Peyer's patch (tissue), 4 donors: ENCODE results near the gene PRPF6.

ENCODE experiments used
- POLR2A ChIP-seq, 2 donors: fragments of 450-650 bp; IDR thresholded peaks; one replicate each; pipeline ENCODE4 v1.5.1; 2017; ENCODE audit warnings: antibody characterized with exemption in 2 of 2, mild to moderate bottlenecking in 2 of 2, moderate library complexity in 2 of 2
- TF ChIP-seq, protein P1 (sequence below), 6 experiments: fragments of 450-650 bp in 4 of 6; fragments of 200-600 bp in 2 of 6; sonication (generic) in 1 of 6; IDR thresholded peaks; one replicate each; pipeline ENCODE4 v1.5.1; 2017 to 2019; ENCODE audit warnings: antibody characterized with exemption in 6 of 6, mild to moderate bottlenecking in 3 of 6, moderate library complexity in 1 of 6

DNA sequence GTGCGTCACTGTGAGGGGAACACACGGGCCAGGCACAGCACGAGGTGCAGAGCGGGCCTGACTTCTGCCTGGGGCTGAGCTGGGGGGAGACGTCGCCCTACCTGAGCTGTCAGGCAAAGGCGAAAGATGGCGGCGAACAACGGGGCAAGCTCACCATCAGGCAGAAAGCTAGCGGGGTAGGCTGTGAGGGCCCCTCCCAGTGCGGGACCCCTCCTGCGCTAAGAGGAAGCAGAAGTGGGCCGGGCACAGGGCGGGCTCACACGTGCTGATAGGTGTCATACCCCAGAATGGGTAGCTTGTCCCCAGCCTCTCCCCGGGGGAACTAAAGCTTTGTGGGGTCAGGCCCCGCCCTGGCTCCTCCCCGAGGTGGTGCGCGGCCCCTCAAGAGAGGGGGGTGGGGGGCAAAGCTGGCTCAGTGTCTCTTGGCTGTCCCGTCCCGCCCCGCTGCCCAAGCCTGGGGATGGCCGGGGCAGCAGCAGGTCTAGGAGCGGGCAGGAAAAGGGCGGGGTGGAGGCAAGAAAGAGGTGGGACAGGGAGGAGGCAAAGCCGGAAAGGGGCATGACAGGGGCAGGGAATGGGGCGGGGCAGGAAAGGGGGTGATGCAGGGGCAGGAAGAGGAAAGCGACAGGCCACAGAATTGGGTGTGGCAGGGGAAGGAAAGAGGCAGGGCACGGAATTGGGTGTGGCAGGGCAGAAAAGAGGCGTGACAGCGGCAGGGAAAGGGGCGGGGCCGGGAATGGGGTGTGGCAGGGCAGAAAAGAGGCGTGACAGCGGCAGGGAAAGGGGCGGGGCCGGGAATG, 39.5 kb upstream of the PRPF6 start:
- no peak for TF ChIP-seq POLR2A (IDR thresholded peaks at IDR 0.05)
- TF ChIP-seq, protein P1, sequence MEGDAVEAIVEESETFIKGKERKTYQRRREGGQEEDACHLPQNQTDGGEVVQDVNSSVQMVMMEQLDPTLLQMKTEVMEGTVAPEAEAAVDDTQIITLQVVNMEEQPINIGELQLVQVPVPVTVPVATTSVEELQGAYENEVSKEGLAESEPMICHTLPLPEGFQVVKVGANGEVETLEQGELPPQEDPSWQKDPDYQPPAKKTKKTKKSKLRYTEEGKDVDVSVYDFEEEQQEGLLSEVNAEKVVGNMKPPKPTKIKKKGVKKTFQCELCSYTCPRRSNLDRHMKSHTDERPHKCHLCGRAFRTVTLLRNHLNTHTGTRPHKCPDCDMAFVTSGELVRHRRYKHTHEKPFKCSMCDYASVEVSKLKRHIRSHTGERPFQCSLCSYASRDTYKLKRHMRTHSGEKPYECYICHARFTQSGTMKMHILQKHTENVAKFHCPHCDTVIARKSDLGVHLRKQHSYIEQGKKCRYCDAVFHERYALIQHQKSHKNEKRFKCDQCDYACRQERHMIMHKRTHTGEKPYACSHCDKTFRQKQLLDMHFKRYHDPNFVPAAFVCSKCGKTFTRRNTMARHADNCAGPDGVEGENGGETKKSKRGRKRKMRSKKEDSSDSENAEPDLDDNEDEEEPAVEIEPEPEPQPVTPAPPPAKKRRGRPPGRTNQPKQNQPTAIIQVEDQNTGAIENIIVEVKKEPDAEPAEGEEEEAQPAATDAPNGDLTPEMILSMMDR (IDR thresholded peaks at IDR 0.05): no peak
